CD14-positive monocyte (primary cell): ENCODE measurements around the gene DMRTC2. TPM values are rescaled to one million over a fixed set of nuclear protein-coding genes. Genes with fewer than 3 reads are reported as not detected.

Experiments
- DNase-seq, 3 donors: peaks; one replicate each; pipeline ENCODE4 v3.0.0-alpha.2; 2011 to 2022
- H2AFZ ChIP-seq: 2 replicates; pipeline ENCODE4 v1.6.0; 2012; ENCODE audit warnings: mild to moderate bottlenecking, low read depth, low read length, inconsistent platforms; ENCODE audit not compliant: insufficient read depth, poor library complexity, severe bottlenecking
- H3K27ac ChIP-seq, 2 donors: 1 replicate in 1 of 2; 2 replicates in 1 of 2; pipeline ENCODE4 v1.5.1; 2012 to 2013; ENCODE audit warnings: low read length in 2 of 2, control low read depth in 1 of 2, inconsistent platforms in 1 of 2, low read depth in 1 of 2, mild to moderate bottlenecking in 1 of 2
- H3K27me3 ChIP-seq, 2 donors: one replicate each; pipeline versions ENCODE4 v1.6.0 to v1.6.1; 2011 to 2013; ENCODE audit warnings: low read length in 2 of 2; ENCODE audit not compliant: control insufficient read depth in 2 of 2, insufficient read depth in 2 of 2
- H3K36me3 ChIP-seq, 2 donors: replicated peaks in 1 of 2; 1 replicate in 1 of 2; 2 replicates in 1 of 2; pipeline versions ENCODE4 v1.5.1 to v1.6.1; 2012 to 2013; ENCODE audit warnings: low read length in 2 of 2, control low read depth in 1 of 2, inconsistent platforms in 1 of 2, mild to moderate bottlenecking in 1 of 2; ENCODE audit not compliant: insufficient read depth in 2 of 2, control insufficient read depth in 1 of 2
- H3K4me1 ChIP-seq, 2 donors: 1 replicate in 1 of 2; 2 replicates in 1 of 2; pipeline versions ENCODE4 v1.5.1 to v1.6.1; 2012 to 2013; ENCODE audit warnings: low read length in 2 of 2, control low read depth in 1 of 2, inconsistent platforms in 1 of 2, mild to moderate bottlenecking in 1 of 2, moderate library complexity in 1 of 2; ENCODE audit not compliant: insufficient read depth in 2 of 2, control insufficient read depth in 1 of 2
- H3K4me2 ChIP-seq: replicated peaks from 2 replicates; pipeline ENCODE3; 2012; ENCODE audit warnings: low read length, moderate library complexity, mild to moderate bottlenecking; ENCODE audit not compliant: poor library complexity, severe bottlenecking; ENCODE audit errors: extremely low read depth
- H3K4me3 ChIP-seq, 3 experiments: fragments of 200-600 bp in 1 of 3; sonication (generic) in 1 of 3; replicated peaks in 1 of 3; 1 replicate in 2 of 3; 2 replicates in 1 of 3; pipeline ENCODE4 v1.5.1; 2011 to 2013; ENCODE audit warnings: low read length in 3 of 3, mild to moderate bottlenecking in 3 of 3, control low read depth in 2 of 3, low read depth in 2 of 3, inconsistent platforms in 1 of 3, moderate library complexity in 1 of 3
- H3K79me2 ChIP-seq: 2 replicates; pipeline ENCODE4 v1.6.0; 2012; ENCODE audit warnings: mild to moderate bottlenecking, control low read depth, inconsistent platforms, low read length, moderate library complexity; ENCODE audit not compliant: insufficient read depth
- H3K9ac ChIP-seq: 2 replicates; pipeline ENCODE4 v1.6.0; 2017; ENCODE audit warnings: low read length, mild to moderate bottlenecking; ENCODE audit not compliant: insufficient read depth, poor library complexity, severe bottlenecking
- H3K9me3 ChIP-seq, 2 donors: replicated peaks in 1 of 2; 1 replicate in 1 of 2; 2 replicates in 1 of 2; pipeline versions ENCODE4 v1.5.1 to v1.6.1; 2012 to 2013; ENCODE audit warnings: low read length in 2 of 2, control low read depth in 1 of 2; ENCODE audit not compliant: control insufficient read depth in 1 of 2, insufficient read depth in 1 of 2
- H4K20me1 ChIP-seq: 2 replicates; pipeline ENCODE4 v1.6.0; 2012; ENCODE audit warnings: mild to moderate bottlenecking, low read length, control low read depth, moderate library complexity; ENCODE audit not compliant: insufficient read depth
- H3K27ac Mint-ChIP-seq, 7 donors: one replicate each; pipeline ENCODE4 v1.8.0; 2020; ENCODE audit warnings: mild to moderate bottlenecking in 7 of 7, mixed read lengths in 7 of 7, moderate library complexity in 6 of 7, inconsistent platforms in 2 of 7
- H3K27me3 Mint-ChIP-seq, 3 donors: one replicate each; pipeline ENCODE4 v1.8.0; 2021 to 2022; ENCODE audit warnings: low read depth in 3 of 3, mild to moderate bottlenecking in 3 of 3, mixed read lengths in 3 of 3, moderate library complexity in 3 of 3, inconsistent platforms in 1 of 3
- H3K36me3 Mint-ChIP-seq, 2 donors: one replicate each; pipeline ENCODE4 v1.8.0; 2020; ENCODE audit warnings: mixed read lengths in 2 of 2, inconsistent platforms in 1 of 2, mild to moderate bottlenecking in 1 of 2
- H3K4me1 Mint-ChIP-seq: one replicate; pipeline ENCODE4 v1.8.0; 2020; ENCODE audit warnings: mild to moderate bottlenecking, mixed read lengths
- H3K4me3 Mint-ChIP-seq, 2 donors: one replicate each; pipeline ENCODE4 v1.8.0; 2020; ENCODE audit warnings: mild to moderate bottlenecking in 2 of 2, mixed read lengths in 2 of 2, moderate library complexity in 1 of 2
- H3K9me3 Mint-ChIP-seq, 7 donors: one replicate each; pipeline ENCODE4 v1.8.0; 2020 to 2022; ENCODE audit warnings: mixed read lengths in 7 of 7, mild to moderate bottlenecking in 6 of 7, moderate library complexity in 6 of 7, inconsistent platforms in 2 of 7
- WGBS: methylation state at CpG from one replicate; pipeline ENCODE4 v1.1.5; 2013; ENCODE audit warnings: missing lambda C conversion rate; ENCODE audit not compliant: insufficient coverage; 5-methylcytosine and 5-hydroxymethylcytosine counted together
- intact Hi-C, 2 donors: fragments of 100-400 bp; cut with micrococcal nuclease; formaldehyde crosslinking; loops; one replicate each; pipeline versions ENCODE4 v1.15.0 to v1.15.1; 2023
- polyA plus RNA-seq, 3 donors: library from polyadenylated mRNA; depleted of rRNA in 1 of 3; unstranded in 2 of 3; stranded (reverse) in 1 of 3; fragments of 300-500 nt in 2 of 3; fragments of >200 nt in 1 of 3; fragmentation: Illumina TruSeq in 2 of 3; gene quantifications; 1 replicate in 2 of 3; 2 replicates in 1 of 3; pipeline ENCODE4 v1.2.3, GENCODE V29; 2012 to 2021
- TF ChIP-seq, protein P1 (sequence below): fragments of 200-600 bp; IDR thresholded peaks from one replicate; pipeline ENCODE4 v1.8.0; 2022; ENCODE audit warnings: antibody characterized with exemption, mild to moderate bottlenecking

Gene DMRTC2
- polyA plus RNA-seq, 3 donors: not detected

DNA sequence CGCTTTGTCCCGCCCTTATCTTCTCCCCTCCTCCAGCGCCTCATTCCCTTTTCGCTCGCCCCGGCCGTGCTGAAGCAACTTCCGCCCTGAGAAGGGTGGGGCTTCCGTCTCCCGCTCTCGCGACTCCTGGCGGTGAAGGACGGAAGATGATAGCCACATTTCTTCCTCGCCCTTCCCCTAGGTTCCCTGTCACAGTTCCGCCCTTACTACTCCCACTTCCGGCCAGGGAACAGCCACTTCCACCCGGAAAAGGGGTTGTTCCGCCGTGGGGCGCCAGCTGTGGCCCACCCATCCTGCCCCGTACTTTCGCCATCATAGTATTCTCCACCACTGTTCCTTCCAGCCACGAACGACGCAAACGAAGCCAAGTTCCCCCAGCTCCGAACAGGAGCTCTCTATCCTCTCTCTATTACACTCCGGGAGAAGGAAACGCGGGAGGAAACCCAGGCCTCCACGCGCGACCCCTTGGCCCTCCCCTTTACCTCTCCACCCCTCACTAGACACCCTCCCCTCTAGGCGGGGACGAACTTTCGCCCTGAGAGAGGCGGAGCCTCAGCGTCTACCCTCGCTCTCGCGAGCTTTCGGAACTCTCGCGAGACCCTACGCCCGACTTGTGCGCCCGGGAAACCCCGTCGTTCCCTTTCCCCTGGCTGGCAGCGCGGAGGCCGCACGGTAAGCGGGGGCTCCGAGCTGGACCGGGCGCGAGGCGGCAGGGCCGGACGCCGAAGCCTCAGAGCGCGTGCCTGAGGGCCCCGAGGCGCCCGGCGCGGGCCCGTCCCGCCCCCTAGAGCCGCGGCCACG, 15.0 kb downstream of the DMRTC2 start, which contains the start of gene RPS19:
TSS of gene RPS19 (plus strand) at position 638 of the 801 bp plus-strand sequence. CDS start 520 bp downstream, outside the sequence.
- Histone ChIP-seq H3K36me3 (peaks cover 34 to 39% of the 10 kb centered on the region in 2 donors), H2AFZ (peak within 1 kb of the TSS; percentile 88), H3K27me3 (no peaks in the 10 kb centered on the region), H3K79me2 (peaks cover 51% of the 10 kb centered on the region), H3K9me3 (no peaks in the 10 kb centered on the region), H3K4me1 (peaks cover 35 to 43% of the 10 kb centered on the region in 2 donors), H4K20me1 (peaks cover 45% of the 10 kb centered on the region), H3K27ac (peak within 1 kb of the TSS; percentile 86 to 90), H3K4me2 (peak within 1 kb of the TSS; percentile 98), H3K9ac (peak within 1 kb of the TSS; percentile 90), H3K4me3 (peak within 1 kb of the TSS; percentile 59 to 95 (median 68))
- no peaks in the 10 kb centered on the region for H3K9me3 Mint-ChIP-seq
- TF ChIP-seq, protein P1, sequence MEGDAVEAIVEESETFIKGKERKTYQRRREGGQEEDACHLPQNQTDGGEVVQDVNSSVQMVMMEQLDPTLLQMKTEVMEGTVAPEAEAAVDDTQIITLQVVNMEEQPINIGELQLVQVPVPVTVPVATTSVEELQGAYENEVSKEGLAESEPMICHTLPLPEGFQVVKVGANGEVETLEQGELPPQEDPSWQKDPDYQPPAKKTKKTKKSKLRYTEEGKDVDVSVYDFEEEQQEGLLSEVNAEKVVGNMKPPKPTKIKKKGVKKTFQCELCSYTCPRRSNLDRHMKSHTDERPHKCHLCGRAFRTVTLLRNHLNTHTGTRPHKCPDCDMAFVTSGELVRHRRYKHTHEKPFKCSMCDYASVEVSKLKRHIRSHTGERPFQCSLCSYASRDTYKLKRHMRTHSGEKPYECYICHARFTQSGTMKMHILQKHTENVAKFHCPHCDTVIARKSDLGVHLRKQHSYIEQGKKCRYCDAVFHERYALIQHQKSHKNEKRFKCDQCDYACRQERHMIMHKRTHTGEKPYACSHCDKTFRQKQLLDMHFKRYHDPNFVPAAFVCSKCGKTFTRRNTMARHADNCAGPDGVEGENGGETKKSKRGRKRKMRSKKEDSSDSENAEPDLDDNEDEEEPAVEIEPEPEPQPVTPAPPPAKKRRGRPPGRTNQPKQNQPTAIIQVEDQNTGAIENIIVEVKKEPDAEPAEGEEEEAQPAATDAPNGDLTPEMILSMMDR: peak; percentile 87
- H3K36me3 Mint-ChIP-seq: peaks cover 31 to 39% of the 10 kb centered on the region in 2 donors
- under 1% methylated on average over 75 of the region's 76 CpGs for WGBS
- peak; percentile 96 to 99 (median 98) for DNase-seq
- H3K4me3 Mint-ChIP-seq: peak within 1 kb of the TSS; percentile 92 to 100
- intact Hi-C loops: loop anchor here (2.0 to 5.0 kb wide), 2 partner anchors 23 to 97 kb away; partner anchors contain the start of genes ARHGEF1 (in 2 of the 2) and RABAC1 (in 2 of the 2)
- H3K4me1 Mint-ChIP-seq: peaks cover 45% of the 10 kb centered on the region
- H3K27me3 Mint-ChIP-seq: peaks cover 0 to 3% (median 2%) of the 10 kb centered on the region in 3 donors
- peak within 1 kb of the TSS; percentile 99 to 100 (median 100) for H3K27ac Mint-ChIP-seq

DNA sequence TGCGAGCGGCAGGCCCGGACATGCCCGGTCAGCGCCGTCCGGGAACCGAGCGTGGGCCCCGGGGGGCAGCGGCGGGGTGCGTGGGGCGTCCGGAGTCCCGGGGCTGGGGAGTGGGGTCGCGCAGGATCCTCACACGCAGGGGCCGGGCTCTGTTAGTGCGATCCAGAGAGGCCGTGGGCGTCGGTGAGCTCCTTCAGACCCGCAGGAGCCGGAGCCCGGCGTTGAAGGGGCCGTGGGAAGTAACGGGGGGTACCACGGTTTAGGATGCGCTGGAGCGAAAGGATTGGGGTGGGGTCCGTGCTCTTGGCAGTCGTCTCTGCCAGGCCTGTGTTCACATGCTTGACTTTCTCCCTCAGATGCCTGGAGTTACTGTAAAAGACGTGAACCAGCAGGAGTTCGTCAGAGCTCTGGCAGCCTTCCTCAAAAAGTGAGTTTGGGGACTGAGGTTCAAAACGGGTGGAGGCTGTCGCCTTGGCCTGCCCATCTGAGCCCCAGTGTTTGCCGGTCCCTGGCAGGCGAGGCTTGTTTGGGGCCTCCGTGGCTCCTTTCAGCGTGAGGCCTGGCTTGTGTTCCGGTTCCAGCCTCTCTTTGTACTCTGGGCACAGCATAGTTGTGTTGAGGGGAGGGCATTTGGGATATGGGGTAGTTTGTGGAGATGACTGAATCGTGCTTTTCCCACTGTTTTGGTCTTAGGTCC, 15.7 kb downstream of the DMRTC2 start:
- peaks cover 58% of the 10 kb centered on the region for H3K79me2 ChIP-seq
- peaks cover 45% of the 10 kb centered on the region for H3K4me1 Mint-ChIP-seq
- peaks cover 35 to 43% of the 10 kb centered on the region in 2 donors for H3K4me1 ChIP-seq

More for the DNA sequence above, 15.7 kb downstream of the DMRTC2 start:
- Mint-ChIP-seq H3K4me3 (peak overlapping the region; percentile 92 to 93), H3K27me3 (peaks cover 0 to 3% (median 2%) of the 10 kb centered on the region in 3 donors), H3K36me3 (peaks cover 35 to 47% of the 10 kb centered on the region in 2 donors), H3K27ac (peak overlapping the region; percentile 87 to 100 (median 91)), H3K9me3 (no peaks in the 10 kb centered on the region)
- Histone ChIP-seq H3K27me3 (no peaks in the 10 kb centered on the region), H3K36me3 (peaks cover 38 to 46% of the 10 kb centered on the region in 2 donors), H2AFZ (peak overlapping the region; percentile 88), H3K9me3 (no peaks in the 10 kb centered on the region), H4K20me1 (peaks cover 52% of the 10 kb centered on the region), H3K9ac (peak overlapping the region; percentile 90), H3K4me2 (peak overlapping the region; percentile 98), H3K27ac (peak overlapping the region; percentile 34 to 90), H3K4me3 (peak overlapping the region; percentile 59 to 95 (median 68))
- WGBS: 1% methylated on average over 42 of the region's 45 CpGs
- intact Hi-C loops: loop anchor here (2.0 to 5.0 kb wide), 2 partner anchors 22 to 97 kb away; partner anchors contain the start of genes ARHGEF1 (in 2 of the 2) and RABAC1 (in 2 of the 2)
- TF ChIP-seq, protein P1: no peak
- DNase-seq: peak in 1 of 3 donors; percentile 29
